Raji (cell line): ENCODE data around the gene CCSER1.

Experiments
- POLR2A ChIP-seq: IDR thresholded peaks from 2 replicates; pipeline ENCODE4 v1.6.1; 2011; ENCODE audit warnings: low read depth, low read length, control low read depth; ENCODE audit not compliant: insufficient read depth

Gene CCSER1

DNA sequence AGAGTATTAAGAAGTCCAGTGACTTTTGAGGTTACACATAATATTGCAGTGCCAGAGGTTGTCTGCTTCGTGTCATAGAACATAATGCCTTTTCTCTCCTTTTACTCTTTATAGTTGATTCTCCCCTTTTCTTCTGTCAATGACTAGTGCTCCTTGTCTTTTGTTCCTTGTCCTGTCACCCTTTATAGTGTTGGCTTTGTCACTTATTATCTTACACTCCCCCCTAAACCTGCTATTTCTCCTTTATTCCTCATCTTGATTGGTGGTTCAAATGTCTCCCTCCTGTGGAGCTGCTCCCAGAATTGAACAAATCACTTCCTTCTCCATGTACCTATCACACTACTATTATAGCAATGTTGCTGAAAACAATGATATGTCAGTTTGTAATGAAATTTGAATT, 1320.0 kb downstream of the CCSER1 start:
- TF ChIP-seq POLR2A: no peak

DNA sequence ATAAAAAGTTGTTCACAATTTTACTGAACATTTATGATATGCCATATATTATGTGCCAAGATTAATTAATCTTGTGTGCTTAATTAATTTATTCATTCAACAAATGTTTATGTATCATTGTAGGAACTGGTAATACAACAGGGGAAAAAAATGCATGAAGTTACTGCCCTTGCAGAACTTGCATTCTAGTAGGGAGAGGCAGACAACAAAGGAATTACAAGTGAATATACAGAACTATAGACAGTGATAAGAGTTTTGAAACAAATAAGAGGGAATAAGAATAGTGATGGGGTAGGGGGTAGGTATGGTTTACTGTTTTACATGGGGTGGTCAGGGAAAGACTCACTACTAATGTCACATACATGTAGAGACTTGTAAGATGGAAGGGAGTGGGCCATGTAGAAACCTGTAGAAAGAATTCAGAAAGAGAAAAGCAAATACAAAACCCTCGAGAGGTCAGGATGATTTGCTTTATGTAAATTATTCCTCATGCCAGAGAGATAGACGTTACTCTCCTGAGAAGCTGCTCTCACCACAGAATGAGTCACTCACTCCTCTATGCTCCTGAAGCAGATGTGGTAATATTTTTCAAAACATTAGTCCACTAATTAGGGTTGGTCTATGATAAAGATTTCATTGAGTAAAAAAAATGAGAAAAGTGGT, 1321.6 kb downstream of the CCSER1 start:
- TF ChIP-seq POLR2A: no peak

DNA sequence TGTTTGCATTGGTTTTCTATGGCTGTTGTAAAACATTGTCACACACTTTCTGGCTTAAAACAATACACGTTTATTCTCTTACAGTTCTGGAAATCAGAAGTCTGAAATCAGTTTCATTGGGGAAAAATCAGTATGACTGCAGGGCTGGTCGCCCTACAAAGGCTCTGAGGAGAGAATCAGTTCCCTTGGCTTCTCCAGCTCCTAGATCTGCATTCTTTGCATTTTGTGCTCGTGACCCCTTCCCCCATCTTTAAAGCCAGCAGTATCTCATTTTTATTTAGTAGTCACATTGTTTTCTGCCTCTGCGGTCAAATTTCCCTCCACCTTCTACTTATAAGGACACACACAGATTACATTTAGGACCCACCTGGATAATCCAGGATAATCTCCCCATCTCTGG, 1326.9 kb downstream of the CCSER1 start:
- no peak for TF ChIP-seq POLR2A

DNA sequence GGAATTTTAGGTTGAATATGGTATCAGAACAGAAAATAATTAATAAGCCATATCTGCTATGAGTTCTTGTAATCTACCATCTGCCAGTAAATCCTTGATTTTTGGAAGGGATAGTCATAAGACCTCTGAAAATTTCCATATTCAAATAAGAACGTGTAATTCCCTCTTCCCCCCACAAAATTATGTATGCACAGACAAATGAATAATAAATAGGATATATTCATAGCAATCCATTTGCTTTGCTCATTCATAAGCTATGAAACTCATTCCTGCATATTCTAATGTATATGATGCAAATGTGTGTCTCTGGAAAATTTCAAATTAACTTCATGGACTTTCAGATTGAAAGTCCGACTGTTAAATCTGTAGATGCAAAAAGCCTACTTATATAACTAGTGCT, 1343.5 kb downstream of the CCSER1 start:
- no peak for TF ChIP-seq POLR2A

DNA sequence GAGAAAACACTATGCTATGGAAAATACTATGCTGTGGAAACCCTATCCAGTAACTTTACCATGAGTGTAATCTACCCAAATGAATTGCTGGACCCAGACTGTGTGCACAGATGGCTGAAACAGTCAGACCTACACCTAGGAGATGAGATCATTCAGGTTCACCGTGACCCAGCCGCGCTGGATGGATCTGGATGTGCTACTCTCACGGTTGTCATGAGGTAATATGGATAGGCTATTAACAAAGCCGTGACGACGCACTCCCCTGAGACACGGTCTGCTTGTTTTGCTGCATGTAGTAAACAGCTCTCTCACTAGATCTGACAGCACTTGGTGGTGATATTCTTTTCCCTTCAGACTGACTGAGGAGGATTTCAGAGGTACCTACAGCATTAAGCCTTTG, 1344.1 kb downstream of the CCSER1 start:
- no peak for TF ChIP-seq POLR2A

GRCh38 chr4:91472046-91472445, 1344.9 kb downstream of the CCSER1 start:
- TF ChIP-seq POLR2A: no peak

- TF ChIP-seq POLR2A: no peak
Measured at GRCh38 chr4:91485415-91485814, 1358.2 kb downstream of the CCSER1 start.

GRCh38 chr4:91488946-91489345, 1361.8 kb downstream of the CCSER1 start:
- no peak for TF ChIP-seq POLR2A

- no peak for TF ChIP-seq POLR2A
Measured at GRCh38 chr4:91497892-91498291, 1370.7 kb downstream of the CCSER1 start.

DNA sequence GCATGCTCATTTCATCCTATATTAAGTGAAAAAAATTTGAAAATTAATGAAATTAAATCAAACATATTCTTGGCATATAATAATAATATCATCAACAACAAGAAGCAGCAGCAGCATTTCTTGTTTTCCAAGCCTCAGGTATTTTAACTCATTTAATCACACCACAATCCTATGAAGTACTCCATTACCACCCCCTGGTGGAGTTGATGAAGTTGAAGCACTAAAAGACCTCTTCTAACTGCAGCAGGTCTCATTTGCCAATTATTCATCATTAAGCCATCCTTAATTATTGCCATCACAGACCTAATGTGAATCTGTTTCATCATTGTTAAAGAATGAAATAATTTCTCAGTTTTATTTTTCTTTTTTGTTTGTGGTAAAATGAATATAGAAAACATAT, 1375.2 kb downstream of the CCSER1 start:
- no peak for TF ChIP-seq POLR2A

DNA sequence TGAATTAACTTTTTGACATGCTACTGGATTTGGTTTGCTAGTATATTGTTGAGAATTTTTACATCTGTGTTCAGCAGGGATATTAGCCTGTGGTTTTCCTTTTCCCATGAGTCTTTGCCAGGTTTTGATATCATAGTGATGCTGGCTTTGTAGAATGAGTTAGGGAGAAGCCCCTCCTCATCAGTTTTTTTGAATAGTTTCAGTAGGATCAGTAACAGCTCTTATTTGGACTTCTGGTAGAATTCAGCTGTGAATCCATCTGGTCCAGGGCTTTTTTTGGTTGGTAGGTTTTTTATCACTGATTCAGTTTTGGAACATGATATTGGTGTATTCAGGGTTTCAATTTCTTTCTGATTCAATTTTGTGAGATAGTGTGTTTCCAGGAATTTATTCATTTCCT, 1386.1 kb downstream of the CCSER1 start:
- no peak for TF ChIP-seq POLR2A

GRCh38 chr4:91519155-91519554, 1392.0 kb downstream of the CCSER1 start:
- TF ChIP-seq POLR2A: no peak

- TF ChIP-seq POLR2A: no peak
Measured at GRCh38 chr4:91525621-91526020, 1398.4 kb downstream of the CCSER1 start.

- no peak for TF ChIP-seq POLR2A
Measured at GRCh38 chr4:91527056-91527455, 1399.9 kb downstream of the CCSER1 start.

DNA sequence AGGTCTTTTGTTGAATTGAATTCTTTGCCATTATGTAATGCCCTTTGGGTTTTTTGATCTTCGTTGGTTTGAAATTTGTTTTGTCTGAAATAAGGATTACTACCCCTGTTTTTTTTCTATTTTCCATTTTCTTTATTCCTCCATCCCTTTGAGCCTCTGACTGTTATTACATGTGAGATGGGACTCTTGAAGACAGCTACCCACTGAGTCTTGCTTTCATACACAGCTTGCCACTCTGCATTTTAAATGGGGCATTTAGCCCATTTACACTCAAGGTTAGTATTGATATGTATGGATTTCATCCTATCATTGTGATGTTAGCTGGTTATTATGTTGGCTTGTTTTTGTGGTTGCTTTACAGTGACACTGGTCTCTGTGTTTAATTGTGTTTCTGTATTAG, 1440.4 kb downstream of the CCSER1 start:
- TF ChIP-seq POLR2A: no peak

DNA sequence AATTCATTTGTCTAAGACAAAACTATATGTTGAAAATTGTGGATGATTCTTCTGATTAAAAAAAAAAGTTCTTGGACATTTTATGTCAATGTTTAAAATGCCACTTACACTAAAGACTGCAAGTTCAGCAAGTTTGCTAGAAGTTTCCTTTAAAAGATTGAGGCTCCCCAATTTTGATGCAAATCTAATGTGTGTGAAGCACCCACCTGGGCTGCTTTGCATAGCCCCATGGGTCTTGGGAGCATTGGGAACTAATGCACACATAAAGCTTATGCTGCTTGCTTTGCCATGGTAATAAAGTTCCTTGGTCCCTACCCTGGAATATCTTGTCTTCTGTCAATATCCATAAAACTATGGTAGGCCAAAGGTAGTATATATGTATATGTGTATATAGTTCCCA, 1450.7 kb downstream of the CCSER1 start:
- TF ChIP-seq POLR2A: no peak

- no peak for TF ChIP-seq POLR2A
Measured at GRCh38 chr4:91590260-91590659, 1463.1 kb downstream of the CCSER1 start.
